ENCODE measurements around the gene ECSIT. TPM values are rescaled to one million over a fixed set of nuclear protein-coding genes. Genes with fewer than 3 reads are reported as not detected.

ECSIT gene
- total and polyA plus RNA-seq, 10 donors, result 30.2 to 55.1 (median 36.3) TPM

- peak overlapping the region; percentile 90 to 98 (median 96) for H3K27ac ChIP-seq
- peak overlapping the region; percentile 94 to 100 (median 99) for H3K4me3 ChIP-seq
- peaks cover 0 to 18% (median 0%) of the 10 kb centered on the region in 6 donors for H3K36me3 ChIP-seq
- peak; percentile 99 for DNase-seq
- intact Hi-C loops (cut with DNase I; ENCODE audit: low total_unique reads), result no loop called here
- H3K9me3 ChIP-seq, result no peaks in the 10 kb centered on the region
- peak in 2 of 11 experiments; percentile 7 to 17 for TF ChIP-seq CTCF (IDR thresholded peaks at IDR 0.05 in 8 of 11, conservative IDR thresholded peaks at IDR 0.05 in 3 of 11)
- TF ChIP-seq POLR2AphosphoS5 (IDR thresholded peaks at IDR 0.05), result peak; percentile 57 to 79 (median 67)
- TF ChIP-seq POLR2A (IDR thresholded peaks at IDR 0.05), result no peak
- H3K27me3 ChIP-seq (replicated peaks in 1 of 7), result no peaks in the 10 kb centered on the region
- peaks cover 4 to 23% (median 16%) of the 10 kb centered on the region in 6 donors for H3K4me1 ChIP-seq
- WGBS, 5 donors, result 1 to 3% (median 1%) methylated on average over 19 to 33 of the region's 33 CpGs
Observed at GRCh38 chr19:11505032-11505503, 23.9 kb downstream of the ECSIT start.

- H3K4me1 ChIP-seq, result peaks cover 4 to 23% (median 16%) of the 10 kb centered on the region in 6 donors
- peaks cover 0 to 16% (median 0%) of the 10 kb centered on the region in 6 donors for H3K36me3 ChIP-seq
- peak overlapping the region; percentile 90 to 98 (median 96) for H3K27ac ChIP-seq
- H3K4me3 ChIP-seq, result peak overlapping the region in 7 of 8 donors; percentile 94 to 100 (median 99)
- no peaks in the 10 kb centered on the region for H3K27me3 ChIP-seq (replicated peaks in 1 of 7)
- intact Hi-C loops (cut with DNase I; ENCODE audit: low total_unique reads), result no loop called here
- H3K9me3 ChIP-seq, result no peaks in the 10 kb centered on the region
- 55 to 63% (median 61%) methylated on average over 7 of the region's 7 CpGs for WGBS, 5 donors
- TF ChIP-seq POLR2A (IDR thresholded peaks at IDR 0.05) (no peak), POLR2AphosphoS5 (IDR thresholded peaks at IDR 0.05) (no peak), CTCF (IDR thresholded peaks at IDR 0.05 in 8 of 11, conservative IDR thresholded peaks at IDR 0.05 in 3 of 11) (no peak)
- no peak for DNase-seq
Observed at GRCh38 chr19:11504502-11505031, 24.4 kb downstream of the ECSIT start.

GRCh38 chr19:11499890-11500420, 29.0 kb downstream of the ECSIT start:
- H3K36me3 ChIP-seq, result peaks cover 0 to 47% (median 18%) of the 10 kb centered on the region in 6 donors

More at GRCh38 chr19:11499890-11500420, 29.0 kb downstream of the ECSIT start:
- Histone ChIP-seq H3K4me1 (peaks cover 0 to 9% (median 8%) of the 10 kb centered on the region in 6 donors), H3K9me3 (no peaks in the 10 kb centered on the region), H3K27ac (no peak overlapping the region), H3K4me3 (no peak overlapping the region), H3K27me3 (replicated peaks in 1 of 7) (no peaks in the 10 kb centered on the region)
- no peak for TF ChIP-seq POLR2AphosphoS5 (IDR thresholded peaks at IDR 0.05)
- no peak for TF ChIP-seq CTCF (IDR thresholded peaks at IDR 0.05 in 8 of 11, conservative IDR thresholded peaks at IDR 0.05 in 3 of 11)
- no peak for TF ChIP-seq POLR2A (IDR thresholded peaks at IDR 0.05)
- DNase-seq, result no peak
- WGBS, 5 donors, result 76 to 92% (median 88%) methylated on average over 7 of the region's 7 CpGs
- intact Hi-C loops (cut with DNase I; ENCODE audit: low total_unique reads), result no loop called here
